ENCODE measurements around the gene CCDC200.
"Not testable (repeated sequence)": the region's sequence is repeated elsewhere in the genome, so short reads cannot be mapped to it uniquely, and the experiment has no call there.

DNA sequence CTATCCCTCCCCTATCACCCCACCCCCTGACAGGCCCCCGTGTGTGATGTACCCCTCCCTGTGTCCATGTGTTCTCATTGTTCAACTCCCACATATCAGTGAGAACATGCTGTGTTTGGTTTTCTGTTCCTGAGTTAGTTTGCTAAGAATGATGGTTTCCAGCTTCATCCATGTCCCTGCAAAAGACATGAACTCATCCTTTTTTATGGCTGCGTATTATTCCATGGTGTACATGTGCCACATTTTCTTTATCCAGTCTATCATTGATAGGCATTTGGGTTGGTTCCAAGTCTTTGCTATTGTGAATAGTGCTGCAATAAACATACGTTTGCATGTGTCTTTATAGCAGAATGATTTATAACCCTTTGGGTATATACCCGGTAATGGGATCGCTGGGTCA lies 41.8 kb downstream of the CCDC200 start:
- not testable (repeated sequence) for TF ChIP-seq CTCF (IDR thresholded peaks at IDR 0.05; ENCODE audit: poor library complexity, severe bottlenecking); POLR2AphosphoS5 (IDR thresholded peaks at IDR 0.05); TAF1 (IDR thresholded peaks at IDR 0.05; ENCODE audit: low read depth); EP300 (conservative IDR thresholded peaks at IDR 0.05; ENCODE audit: poor library complexity, severe bottlenecking); SMC3 (conservative IDR thresholded peaks at IDR 0.05; ENCODE audit: poor library complexity); EZH2 (IDR thresholded peaks at IDR 0.05; ENCODE audit: borderline replicate concordance, insufficient read depth, low read length, poor library complexity, severe bottlenecking); MXI1 (conservative IDR thresholded peaks at IDR 0.05; ENCODE audit: poor library complexity, severe bottlenecking); RAD21 (conservative IDR thresholded peaks at IDR 0.05)
- TF ChIP-seq, protein P1, sequence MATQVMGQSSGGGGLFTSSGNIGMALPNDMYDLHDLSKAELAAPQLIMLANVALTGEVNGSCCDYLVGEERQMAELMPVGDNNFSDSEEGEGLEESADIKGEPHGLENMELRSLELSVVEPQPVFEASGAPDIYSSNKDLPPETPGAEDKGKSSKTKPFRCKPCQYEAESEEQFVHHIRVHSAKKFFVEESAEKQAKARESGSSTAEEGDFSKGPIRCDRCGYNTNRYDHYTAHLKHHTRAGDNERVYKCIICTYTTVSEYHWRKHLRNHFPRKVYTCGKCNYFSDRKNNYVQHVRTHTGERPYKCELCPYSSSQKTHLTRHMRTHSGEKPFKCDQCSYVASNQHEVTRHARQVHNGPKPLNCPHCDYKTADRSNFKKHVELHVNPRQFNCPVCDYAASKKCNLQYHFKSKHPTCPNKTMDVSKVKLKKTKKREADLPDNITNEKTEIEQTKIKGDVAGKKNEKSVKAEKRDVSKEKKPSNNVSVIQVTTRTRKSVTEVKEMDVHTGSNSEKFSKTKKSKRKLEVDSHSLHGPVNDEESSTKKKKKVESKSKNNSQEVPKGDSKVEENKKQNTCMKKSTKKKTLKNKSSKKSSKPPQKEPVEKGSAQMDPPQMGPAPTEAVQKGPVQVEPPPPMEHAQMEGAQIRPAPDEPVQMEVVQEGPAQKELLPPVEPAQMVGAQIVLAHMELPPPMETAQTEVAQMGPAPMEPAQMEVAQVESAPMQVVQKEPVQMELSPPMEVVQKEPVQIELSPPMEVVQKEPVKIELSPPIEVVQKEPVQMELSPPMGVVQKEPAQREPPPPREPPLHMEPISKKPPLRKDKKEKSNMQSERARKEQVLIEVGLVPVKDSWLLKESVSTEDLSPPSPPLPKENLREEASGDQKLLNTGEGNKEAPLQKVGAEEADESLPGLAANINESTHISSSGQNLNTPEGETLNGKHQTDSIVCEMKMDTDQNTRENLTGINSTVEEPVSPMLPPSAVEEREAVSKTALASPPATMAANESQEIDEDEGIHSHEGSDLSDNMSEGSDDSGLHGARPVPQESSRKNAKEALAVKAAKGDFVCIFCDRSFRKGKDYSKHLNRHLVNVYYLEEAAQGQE (IDR thresholded peaks at IDR 0.05; ENCODE audit: borderline replicate concordance) = not testable (repeated sequence)

Measured in neural cell (in vitro differentiated cells).